SK-N-SH (cell line): ENCODE measurements around the gene PHKG2. TPM values are rescaled to one million over a fixed set of nuclear protein-coding genes. Genes with fewer than 3 reads are reported as not detected.

Source experiments
- CTCF ChIA-PET: fragments of 300-600, 350-600 bp; formaldehyde crosslinking; extraction: SDS; loops from one replicate; lab custom pipeline; 2021; lab: Yijun Ruan, JAX
- POLR2A ChIA-PET: fragments of 350-600 bp; sonication (Branson Sonifier 250); formaldehyde crosslinking; extraction: SDS; loops from one replicate; lab custom pipeline; 2020; ENCODE audit warnings: antibody characterized with exemption, inconsistent platforms; lab: Yijun Ruan, JAX
- DNase-seq: peaks from one replicate; pipeline ENCODE4 v3.0.0; 2012
- H2AFZ ChIP-seq: fragments of 200-600 bp; sonication (generic); 2 replicates; pipeline ENCODE4 v1.8.1; 2016; ENCODE audit warnings: antibody characterized with exemption, mild to moderate bottlenecking, low read depth
- H3F3A ChIP-seq: fragments of 200-600 bp; sonication (generic); replicated peaks from 2 replicates; pipeline ENCODE3; 2016; ENCODE audit warnings: antibody characterized with exemption, mild to moderate bottlenecking; ENCODE audit not compliant: insufficient read depth
- H3K27ac ChIP-seq, 2 experiments: fragments of 200-500 bp in 1 of 2; fragments of 200-600 bp in 1 of 2; sonication (Bioruptor generic) in 1 of 2; sonication (generic), shearing (Covaris generic) in 1 of 2; 2 replicates each; pipeline versions ENCODE4 v1.5.1 to v1.6.1; 2014 to 2016; ENCODE audit warnings: low read depth in 2 of 2, inconsistent platforms in 1 of 2, low read length in 1 of 2, mild to moderate bottlenecking in 1 of 2, mixed read lengths in 1 of 2
- H3K27me3 ChIP-seq: fragments of 200-600 bp; sonication (generic), shearing (Covaris generic); 2 replicates; pipeline ENCODE4 v1.6.1; 2016; ENCODE audit warnings: mixed run types; ENCODE audit not compliant: insufficient read depth
- H3K36me3 ChIP-seq, 2 experiments: fragments of 200-500 bp in 1 of 2; fragments of 200-600 bp in 1 of 2; sonication (Bioruptor generic) in 1 of 2; sonication (generic) in 1 of 2; replicated peaks in 1 of 2; 2 replicates each; pipeline versions ENCODE3 to v1.5.1; 2014 to 2016; ENCODE audit warnings: low read length in 1 of 2, mild to moderate bottlenecking in 1 of 2; ENCODE audit not compliant: insufficient read depth in 2 of 2, control insufficient read depth in 1 of 2
- H3K4me1 ChIP-seq, 2 experiments: fragments of 200-500 bp in 1 of 2; fragments of 200-600 bp in 1 of 2; sonication (Bioruptor generic) in 1 of 2; sonication (generic), shearing (Covaris generic) in 1 of 2; 2 replicates each; pipeline versions ENCODE4 v1.5.1 to v1.6.1; 2014 to 2016; ENCODE audit warnings: low read depth in 1 of 2, low read length in 1 of 2, mixed run types in 1 of 2; ENCODE audit not compliant: insufficient read depth in 2 of 2, control insufficient read depth in 1 of 2
- H3K4me2 ChIP-seq: fragments of 200-600 bp; sonication (generic), shearing (Covaris generic); 2 replicates; pipeline ENCODE4 v1.6.1; 2017; ENCODE audit warnings: mixed run types
- H3K4me3 ChIP-seq, 2 experiments: fragments of 200-500 bp in 1 of 2; fragments of 200-600 bp in 1 of 2; sonication (Bioruptor generic) in 1 of 2; sonication (generic), shearing (Covaris generic) in 1 of 2; 2 replicates each; pipeline versions ENCODE4 v1.5.1 to v1.8.1; 2014 to 2016; ENCODE audit warnings: low read depth in 2 of 2, inconsistent platforms in 1 of 2, low read length in 1 of 2, mild to moderate bottlenecking in 1 of 2, mixed read lengths in 1 of 2, moderate library complexity in 1 of 2
- H3K79me2 ChIP-seq: fragments of 200-600 bp; sonication (generic); 2 replicates; pipeline ENCODE4 v1.8.1; 2017; ENCODE audit warnings: mild to moderate bottlenecking; ENCODE audit not compliant: insufficient read depth
- H3K9ac ChIP-seq: fragments of 200-600 bp; sonication (generic); 2 replicates; pipeline ENCODE4 v1.6.1; 2017; ENCODE audit warnings: mixed run types
- H3K9me2 ChIP-seq: fragments of 200-600 bp; sonication (generic); 2 replicates; pipeline ENCODE4 v1.6.1; 2017; ENCODE audit warnings: mixed run types
- H3K9me3 ChIP-seq: fragments of 200-600 bp; sonication (generic); 2 replicates; pipeline ENCODE4 v1.6.1; 2017; ENCODE audit warnings: mixed run types, mild to moderate bottlenecking, moderate library complexity
- H4K20me1 ChIP-seq: fragments of 200-600 bp; sonication (generic); 2 replicates; pipeline ENCODE4 v1.6.1; 2017; ENCODE audit warnings: mild to moderate bottlenecking, mixed run types; ENCODE audit not compliant: insufficient read depth
- CTCF ChIP-seq: fragments of 200-600 bp; sonication (generic); IDR thresholded peaks from 2 replicates; pipeline ENCODE4 v1.6.1; 2017; ENCODE audit warnings: antibody characterized with exemption, mild to moderate bottlenecking, moderate library complexity
- ELF1 ChIP-seq: IDR thresholded peaks from 2 replicates; pipeline ENCODE4 v1.4.0; 2012
- FOXJ3 ChIP-seq: sonication (generic); formaldehyde crosslinking; IDR thresholded peaks from 2 replicates; pipeline ENCODE4 v1.5.1; 2020; ENCODE audit warnings: mild to moderate bottlenecking, missing genetic modification reagents
- FOXM1 ChIP-seq: IDR thresholded peaks from 2 replicates; pipeline ENCODE4 v1.4.0; 2012; ENCODE audit warnings: low read depth, mild to moderate bottlenecking
- GATA2 ChIP-seq: sonication (generic); formaldehyde crosslinking; IDR thresholded peaks from 2 replicates; pipeline ENCODE4 v1.5.0; 2020; ENCODE audit warnings: mild to moderate bottlenecking, missing genetic modification reagents
- JUND ChIP-seq: IDR thresholded peaks from 2 replicates; pipeline ENCODE4 v1.4.0; 2012
- NFIC ChIP-seq: IDR thresholded peaks from 2 replicates; pipeline ENCODE4 v1.4.0; 2012; ENCODE audit warnings: borderline replicate concordance
- NRF1 ChIP-seq: IDR thresholded peaks from 2 replicates; pipeline ENCODE4 v1.6.1; 2012; ENCODE audit warnings: low read depth, mild to moderate bottlenecking, low read length
- PBX3 ChIP-seq: IDR thresholded peaks from 2 replicates; pipeline ENCODE4; 2012
- SIN3A ChIP-seq: IDR thresholded peaks from 2 replicates; pipeline ENCODE4 v1.6.1; 2012; ENCODE audit warnings: low read depth, mild to moderate bottlenecking, low read length, moderate library complexity, borderline replicate concordance
- YY1 ChIP-seq: IDR thresholded peaks from 2 replicates; pipeline ENCODE4 v1.4.0; 2012; ENCODE audit warnings: low read depth, mild to moderate bottlenecking
- WGBS: methylation state at CpG from one replicate; pipeline ENCODE4 v1.1.6; 2017; ENCODE audit warnings: low lambda C conversion rate; 5-methylcytosine and 5-hydroxymethylcytosine counted together
- polyA plus RNA-seq, 3 experiments: library from polyadenylated mRNA; depleted of rRNA; stranded (reverse); fragments of >200 nt; gene quantifications; 2 replicates each; pipeline ENCODE4 v1.2.3, GENCODE V29; 2012
- TF ChIP-seq, protein P1 (sequence below): IDR thresholded peaks from 2 replicates; pipeline ENCODE4 v1.4.0; 2012; ENCODE audit warnings: low read depth, borderline replicate concordance
- TF ChIP-seq, protein P2 (sequence below): fragments of 150-350 bp; IDR thresholded peaks from 2 replicates; pipeline ENCODE4 v1.6.1; 2016; ENCODE audit warnings: mild to moderate bottlenecking, low read depth, low read length
- TF ChIP-seq, protein P3 (sequence below): fragments of 150-350 bp; IDR thresholded peaks from 2 replicates; pipeline ENCODE4 v1.6.1; 2017; ENCODE audit warnings: antibody characterized with exemption, low read length, low read depth, borderline replicate concordance
- TF ChIP-seq, protein P4 (sequence below): IDR thresholded peaks from 2 replicates; pipeline ENCODE4 v1.4.0; 2012; ENCODE audit warnings: low read depth

The PHKG2 gene
- polyA plus RNA-seq, 1 of the 3 experiments (the other 2 are of a cell fraction) = 45.8 TPM

DNA sequence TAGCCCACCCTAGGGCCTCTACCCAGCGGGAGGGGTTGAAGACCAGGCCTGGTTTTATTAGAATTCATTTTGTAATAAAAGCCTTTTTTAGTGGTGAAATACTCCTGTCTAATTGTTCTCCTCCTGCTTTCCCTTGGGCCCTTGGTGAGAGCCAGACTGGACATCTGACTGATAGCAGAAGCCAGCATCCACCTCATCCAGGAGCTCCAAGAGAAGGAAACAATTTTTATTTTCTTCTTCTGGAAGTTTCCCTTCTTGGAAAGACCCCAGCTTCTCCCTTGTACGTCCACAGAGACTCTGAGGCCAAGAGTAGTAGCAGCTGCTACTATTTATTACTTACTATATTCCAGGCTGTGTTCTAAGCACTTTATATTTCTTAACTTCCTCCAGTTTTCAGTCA, 4.0 kb upstream of the PHKG2 start:
- Histone ChIP-seq H3K36me3 (peaks cover 14 to 26% of the 10 kb centered on the region in 2 experiments), H3F3A (peaks cover 38% of the 10 kb centered on the region), H3K27ac (no peak overlapping the region), H4K20me1 (0 out of 2 replicates have a peak, but pooled peaks cover 7% of the 10 kb centered on the region), H3K9ac (no peak overlapping the region), H3K4me1 (peaks cover 15 to 29% of the 10 kb centered on the region in 2 experiments; a peak in 3 of 4 replicates), H2AFZ (no peak overlapping the region), H3K9me2 (no peaks in the 10 kb centered on the region), H3K79me2 (peaks cover 4% of the 10 kb centered on the region), H3K4me2 (no peak overlapping the region), H3K4me3 (no peak overlapping the region), H3K9me3 (no peaks in the 10 kb centered on the region), H3K27me3 (no peaks in the 10 kb centered on the region)
- 96% methylated on average over 2 of the region's 2 CpGs for WGBS
- TF ChIP-seq PBX3 (no peak), JUND (no peak), FOXM1 (no peak), CTCF (no peak), YY1 (no peak), NRF1 (no peak), ELF1 (no peak), GATA2 (no peak), FOXJ3 (CRISPR knock-in tag) (no peak), NFIC (no peak), SIN3A (no peak)
- TF ChIP-seq, protein P1, sequence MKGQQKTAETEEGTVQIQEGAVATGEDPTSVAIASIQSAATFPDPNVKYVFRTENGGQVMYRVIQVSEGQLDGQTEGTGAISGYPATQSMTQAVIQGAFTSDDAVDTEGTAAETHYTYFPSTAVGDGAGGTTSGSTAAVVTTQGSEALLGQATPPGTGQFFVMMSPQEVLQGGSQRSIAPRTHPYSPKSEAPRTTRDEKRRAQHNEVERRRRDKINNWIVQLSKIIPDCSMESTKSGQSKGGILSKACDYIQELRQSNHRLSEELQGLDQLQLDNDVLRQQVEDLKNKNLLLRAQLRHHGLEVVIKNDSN = no peak
- TF ChIP-seq, protein P2, sequence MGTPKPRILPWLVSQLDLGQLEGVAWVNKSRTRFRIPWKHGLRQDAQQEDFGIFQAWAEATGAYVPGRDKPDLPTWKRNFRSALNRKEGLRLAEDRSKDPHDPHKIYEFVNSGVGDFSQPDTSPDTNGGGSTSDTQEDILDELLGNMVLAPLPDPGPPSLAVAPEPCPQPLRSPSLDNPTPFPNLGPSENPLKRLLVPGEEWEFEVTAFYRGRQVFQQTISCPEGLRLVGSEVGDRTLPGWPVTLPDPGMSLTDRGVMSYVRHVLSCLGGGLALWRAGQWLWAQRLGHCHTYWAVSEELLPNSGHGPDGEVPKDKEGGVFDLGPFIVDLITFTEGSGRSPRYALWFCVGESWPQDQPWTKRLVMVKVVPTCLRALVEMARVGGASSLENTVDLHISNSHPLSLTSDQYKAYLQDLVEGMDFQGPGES = no peak
- TF ChIP-seq, protein P3, sequence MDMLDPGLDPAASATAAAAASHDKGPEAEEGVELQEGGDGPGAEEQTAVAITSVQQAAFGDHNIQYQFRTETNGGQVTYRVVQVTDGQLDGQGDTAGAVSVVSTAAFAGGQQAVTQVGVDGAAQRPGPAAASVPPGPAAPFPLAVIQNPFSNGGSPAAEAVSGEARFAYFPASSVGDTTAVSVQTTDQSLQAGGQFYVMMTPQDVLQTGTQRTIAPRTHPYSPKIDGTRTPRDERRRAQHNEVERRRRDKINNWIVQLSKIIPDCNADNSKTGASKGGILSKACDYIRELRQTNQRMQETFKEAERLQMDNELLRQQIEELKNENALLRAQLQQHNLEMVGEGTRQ = no peak
- TF ChIP-seq, protein P4, sequence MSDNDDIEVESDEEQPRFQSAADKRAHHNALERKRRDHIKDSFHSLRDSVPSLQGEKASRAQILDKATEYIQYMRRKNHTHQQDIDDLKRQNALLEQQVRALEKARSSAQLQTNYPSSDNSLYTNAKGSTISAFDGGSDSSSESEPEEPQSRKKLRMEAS = no peak
- no peak for DNase-seq
- POLR2A ChIA-PET = no interaction called here
- CTCF ChIA-PET = no interaction called here
